K562 (cell line): ENCODE data around the gene USP5. TPM values are rescaled to one million over a fixed set of nuclear protein-coding genes. Genes with fewer than 3 reads are reported as not detected.

Source experiments
- ASH1L ChIP-seq: fragments of 450-650 bp; IDR thresholded peaks from 2 replicates; pipeline ENCODE4 v1.6.1; 2018; ENCODE audit warnings: borderline replicate concordance, mild to moderate bottlenecking, low read depth; ENCODE audit not compliant: partially characterized antibody
- CBX2 ChIP-seq: fragments of 200-600 bp; sonication (generic); IDR thresholded peaks from one replicate; pipeline ENCODE4 v1.6.1; 2012; ENCODE audit warnings: mild to moderate bottlenecking, low read length, inconsistent platforms; ENCODE audit not compliant: insufficient read depth, poor library complexity, severe bottlenecking
- ETV6 ChIP-seq, 3 experiments: fragments of 150-350 bp in 1 of 3; sonication (generic) in 1 of 3; formaldehyde crosslinking in 1 of 3; IDR thresholded peaks; 2 replicates each; pipeline versions ENCODE4 v1.6.1 to v1.8.0; 2014 to 2022; ENCODE audit warnings: borderline replicate concordance in 2 of 3, low read depth in 2 of 3, antibody characterized with exemption in 1 of 3, low read length in 1 of 3, mild to moderate bottlenecking in 1 of 3, missing genetic modification reagents in 1 of 3
- FOXK1 ChIP-seq: sonication (generic); formaldehyde crosslinking; IDR thresholded peaks from 2 replicates; pipeline ENCODE4 v1.8.0; 2022; ENCODE audit warnings: missing genetic modification reagents, mild to moderate bottlenecking, borderline replicate concordance
- FOXM1 ChIP-seq, 2 experiments: fragments of 450-650 bp in 1 of 2; sonication (generic) in 1 of 2; formaldehyde crosslinking in 1 of 2; IDR thresholded peaks; 2 replicates each; pipeline versions ENCODE4 v1.6.1 to v1.9.0; 2017 to 2022; ENCODE audit warnings: low read depth in 2 of 2, mild to moderate bottlenecking in 2 of 2, missing genetic modification reagents in 1 of 2, moderate library complexity in 1 of 2
- GATA2 ChIP-seq: sonication (generic); formaldehyde crosslinking; IDR thresholded peaks from 2 replicates; pipeline ENCODE4 v1.4.0; 2020; ENCODE audit warnings: mild to moderate bottlenecking, missing genetic modification reagents
- HSF4 ChIP-seq: fragments of 250-450 bp; sonication (Bioruptor Pico); IDR thresholded peaks from 2 replicates; pipeline ENCODE4 v2.1.2; 2022; ENCODE audit warnings: mild to moderate bottlenecking, moderate library complexity, borderline replicate concordance
- ILF3 ChIP-seq: fragments of 450-650 bp; IDR thresholded peaks from 2 replicates; pipeline ENCODE4 v1.6.1; 2018; ENCODE audit warnings: antibody characterized with exemption, mild to moderate bottlenecking, moderate library complexity, borderline replicate concordance
- MCM5 ChIP-seq: fragments of 450-650 bp; IDR thresholded peaks from 2 replicates; pipeline ENCODE4 v1.6.1; 2016; ENCODE audit warnings: low read depth
- MED1 ChIP-seq: sonication (generic); formaldehyde crosslinking; IDR thresholded peaks from 2 replicates; pipeline ENCODE4 v1.8.1; 2023; ENCODE audit warnings: missing genetic modification reagents, borderline replicate concordance
- NRF1 ChIP-seq, 2 experiments: fragments of 450-650 bp; IDR thresholded peaks in 1 of 2; conservative IDR thresholded peaks in 1 of 2; 2 replicates each; pipeline ENCODE4 v1.6.1; 2014; ENCODE audit warnings: mild to moderate bottlenecking in 2 of 2
- PTBP1 ChIP-seq: fragments of 200-400 bp; formaldehyde crosslinking; IDR thresholded peaks from 2 replicates; pipeline ENCODE4 v1.6.1; 2017; ENCODE audit warnings: low read depth, low read length
- REST ChIP-seq, 2 experiments: fragments of 450-650 bp; formaldehyde crosslinking in 1 of 2; IDR thresholded peaks; 2 replicates each; pipeline versions ENCODE4 v1.4.0 to v1.6.1; 2014 to 2020; ENCODE audit warnings: mild to moderate bottlenecking in 2 of 2, borderline replicate concordance in 1 of 2, low read depth in 1 of 2
- SIN3A ChIP-seq, 2 experiments: fragments of 150-350 bp in 1 of 2; IDR thresholded peaks; 2 replicates each; pipeline ENCODE4 v1.6.1; 2011 to 2016; ENCODE audit warnings: borderline replicate concordance in 2 of 2, low read depth in 2 of 2, low read length in 2 of 2, mild to moderate bottlenecking in 2 of 2, moderate library complexity in 2 of 2; ENCODE audit not compliant: control insufficient read depth in 1 of 2
- SMARCC2 ChIP-seq: fragments of 450-650 bp; IDR thresholded peaks from 2 replicates; pipeline ENCODE4 v1.6.1; 2017; ENCODE audit warnings: antibody characterized with exemption, moderate library complexity, mild to moderate bottlenecking, low read depth
- TFAM ChIP-seq: fragments of 250-450 bp; sonication (Bioruptor Pico); conservative IDR thresholded peaks from 2 replicates; pipeline ENCODE4 v1.5.0; 2021; ENCODE audit warnings: mild to moderate bottlenecking, moderate library complexity
- ZNF232 ChIP-seq: sonication (generic); formaldehyde crosslinking; IDR thresholded peaks from 2 replicates; pipeline ENCODE4 v1.8.0; 2022; ENCODE audit warnings: mild to moderate bottlenecking, missing genetic modification reagents
- polyA plus RNA-seq, 8 experiments: library from polyadenylated mRNA; depleted of rRNA in 4 of 8; stranded (reverse) in 5 of 8; unstranded in 3 of 8; fragments of >200 nt; fragmentation: Nextera tagmentation in 2 of 8; fragmentation: Illumina TruSeq in 1 of 8; extraction: Ambion mirVana in 2 of 8; extraction: Trizol in 1 of 8; gene quantifications; 2 replicates each; pipeline versions ENCODE4 v1.2.1 to v1.2.3, GENCODE V29; 2011 to 2014; ENCODE audit warnings: inconsistent platforms in 1 of 8, missing spikeins in 1 of 8
- total RNA-seq, 7 experiments: library from RNA; depleted of rRNA in 6 of 7; stranded (reverse); fragments of >200 nt in 6 of 7; fragmentation: Illumina TruSeq in 2 of 7; extraction: Trizol in 2 of 7; gene quantifications; 2 replicates each; pipeline versions ENCODE4 v1.2.1 to v1.2.3, GENCODE V29; 2011 to 2021; ENCODE audit warnings: low replicate concordance in 1 of 7

The USP5 gene
- total and polyA plus RNA-seq, 9 of the 15 experiments (the other 6 are each of a cell fraction or from before 2014, with no cell fraction given) = 1.4 to 107 (median 48.6) TPM

- TF ChIP-seq REST (IDR thresholded peaks at IDR 0.05; ENCODE audit: borderline replicate concordance) = no peak
- TF ChIP-seq REST (CRISPR knock-in tag; IDR thresholded peaks at IDR 0.05; ENCODE audit: low read depth) = no peak
- TF ChIP-seq ETV6 (IDR thresholded peaks at IDR 0.05; ENCODE audit: borderline replicate concordance in 1 of 2, low read depth in 2 of 2, low read length in 1 of 2) = no peak
- TF ChIP-seq ETV6 (CRISPR knock-in tag; IDR thresholded peaks at IDR 0.05; ENCODE audit: borderline replicate concordance) = peak; percentile 65; the same call in 1 of the 2 replicates
- 0 out of 2 replicates have a peak, but pooled peaks have one; percentile 29 for TF ChIP-seq MED1 (CRISPR knock-in tag)
- TF ChIP-seq FOXM1 (IDR thresholded peaks at IDR 0.05; ENCODE audit: low read depth) = no peak
- no peak for TF ChIP-seq FOXM1 (CRISPR knock-in tag; IDR thresholded peaks at IDR 0.05; ENCODE audit: low read depth)
- 0 out of 4 replicates have a peak, but pooled peaks of 1 of the 2 experiments have one; percentile 9 for TF ChIP-seq SIN3A (IDR thresholded peaks at IDR 0.05; ENCODE audit: borderline replicate concordance in 2 of 2, control insufficient read depth in 1 of 2, low read depth in 2 of 2, low read length in 2 of 2)
- TF ChIP-seq ZNF232 (CRISPR knock-in tag) = no peak
- no peak for TF ChIP-seq ILF3
- no peak for TF ChIP-seq TFAM (CRISPR knock-in tag)
- TF ChIP-seq NRF1 (conservative IDR thresholded peaks at IDR 0.05 in 1 of 2, IDR thresholded peaks at IDR 0.05 in 1 of 2) = peak; percentile 34 to 58; a peak in 3 of 4 replicates
- TF ChIP-seq MCM5 = no peak
- TF ChIP-seq SMARCC2 = no peak
- TF ChIP-seq CBX2 = no peak
- TF ChIP-seq FOXK1 (CRISPR knock-in tag) = 0 out of 2 replicates have a peak, but pooled peaks have one; percentile 84
- TF ChIP-seq PTBP1 = peak; percentile 75; the same call in 1 of the 2 replicates
- peak; percentile 51; the same call in 1 of the 2 replicates for TF ChIP-seq GATA2 (CRISPR knock-in tag)
- TF ChIP-seq HSF4 (CRISPR knock-in tag) = no peak
- TF ChIP-seq ASH1L = no peak
Observed at GRCh38 chr12:6868211-6869048, 16.5 kb downstream of the USP5 start (continued).
